ENCODE results near the gene TBPL2. TPM values are rescaled to one million over a fixed set of nuclear protein-coding genes. Genes with fewer than 3 reads are reported as not detected.
A peak's percentile ranks its signal among the peaks of the same experiment; 100 is the strongest.

TBPL2 gene
- total RNA-seq, 1 donor from 2014 or later, result not detected

DNA sequence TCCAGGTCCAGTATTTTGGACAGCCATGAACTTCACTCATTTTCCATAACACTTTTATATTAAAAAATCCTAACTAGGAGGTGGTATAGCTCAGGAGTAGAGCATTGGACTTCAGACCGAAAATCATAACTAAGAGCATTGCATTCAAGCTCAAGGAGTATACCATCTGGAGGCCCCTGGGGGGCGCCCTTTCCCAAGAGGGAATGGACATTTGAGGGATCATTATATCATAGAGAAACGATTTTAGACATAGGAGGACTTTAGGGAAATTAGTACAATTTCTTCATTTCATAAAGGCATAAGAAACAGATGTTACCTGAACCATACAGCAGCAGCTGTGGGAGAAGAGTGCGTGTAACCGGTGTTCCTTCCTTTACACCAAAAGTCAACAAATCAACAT is 23.6 kb downstream of the TBPL2 start:
- Histone ChIP-seq H3K36me3 (no peaks in the 10 kb centered on the region), H3K27me3 (ENCODE audit: low read depth) (no peaks in the 10 kb centered on the region), H3K27ac (no peak overlapping the region), H3K4me3 (no peak overlapping the region), H3K9me3 (no peaks in the 10 kb centered on the region), H3K4me1 (peaks cover 4% of the 10 kb centered on the region)
- DNase-seq (no peak), ATAC-seq (no peak)
- TF ChIP-seq, protein P1, sequence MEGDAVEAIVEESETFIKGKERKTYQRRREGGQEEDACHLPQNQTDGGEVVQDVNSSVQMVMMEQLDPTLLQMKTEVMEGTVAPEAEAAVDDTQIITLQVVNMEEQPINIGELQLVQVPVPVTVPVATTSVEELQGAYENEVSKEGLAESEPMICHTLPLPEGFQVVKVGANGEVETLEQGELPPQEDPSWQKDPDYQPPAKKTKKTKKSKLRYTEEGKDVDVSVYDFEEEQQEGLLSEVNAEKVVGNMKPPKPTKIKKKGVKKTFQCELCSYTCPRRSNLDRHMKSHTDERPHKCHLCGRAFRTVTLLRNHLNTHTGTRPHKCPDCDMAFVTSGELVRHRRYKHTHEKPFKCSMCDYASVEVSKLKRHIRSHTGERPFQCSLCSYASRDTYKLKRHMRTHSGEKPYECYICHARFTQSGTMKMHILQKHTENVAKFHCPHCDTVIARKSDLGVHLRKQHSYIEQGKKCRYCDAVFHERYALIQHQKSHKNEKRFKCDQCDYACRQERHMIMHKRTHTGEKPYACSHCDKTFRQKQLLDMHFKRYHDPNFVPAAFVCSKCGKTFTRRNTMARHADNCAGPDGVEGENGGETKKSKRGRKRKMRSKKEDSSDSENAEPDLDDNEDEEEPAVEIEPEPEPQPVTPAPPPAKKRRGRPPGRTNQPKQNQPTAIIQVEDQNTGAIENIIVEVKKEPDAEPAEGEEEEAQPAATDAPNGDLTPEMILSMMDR (IDR thresholded peaks at IDR 0.05), result peak; percentile 25
- intact Hi-C loops (cut with DNase I), result no loop called here

DNA sequence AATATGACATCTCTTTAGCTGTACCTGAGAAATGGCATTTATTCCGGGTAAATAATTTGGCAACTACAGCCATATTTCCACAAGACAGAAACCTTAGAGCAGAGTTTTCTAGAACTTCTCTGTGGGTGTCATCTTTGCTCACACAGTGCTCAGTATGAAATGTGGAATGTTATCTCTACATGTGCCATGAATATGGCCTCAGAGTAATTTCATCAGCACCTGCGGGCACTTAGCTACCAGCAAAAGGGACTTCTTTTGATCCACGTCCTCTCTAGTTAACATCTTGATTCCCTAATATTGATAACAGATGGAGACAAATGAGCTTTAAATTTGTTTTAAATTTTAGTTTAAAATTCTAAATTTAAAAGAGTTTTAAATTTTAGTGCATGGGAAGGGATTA is 25.9 kb downstream of the TBPL2 start:
- intact Hi-C loops (cut with DNase I), result no loop called here
- H3K4me3 ChIP-seq, result no peak overlapping the region
- DNase-seq, result no peak
- H3K27ac ChIP-seq, result no peak overlapping the region
- H3K36me3 ChIP-seq, result no peaks in the 10 kb centered on the region
- TF ChIP-seq, protein P1 (IDR thresholded peaks at IDR 0.05), result no peak
- H3K4me1 ChIP-seq, result peaks cover 22% of the 10 kb centered on the region
- no peaks in the 10 kb centered on the region for H3K27me3 ChIP-seq (ENCODE audit: low read depth)
- H3K9me3 ChIP-seq, result no peaks in the 10 kb centered on the region
- ATAC-seq, result no peak

DNA sequence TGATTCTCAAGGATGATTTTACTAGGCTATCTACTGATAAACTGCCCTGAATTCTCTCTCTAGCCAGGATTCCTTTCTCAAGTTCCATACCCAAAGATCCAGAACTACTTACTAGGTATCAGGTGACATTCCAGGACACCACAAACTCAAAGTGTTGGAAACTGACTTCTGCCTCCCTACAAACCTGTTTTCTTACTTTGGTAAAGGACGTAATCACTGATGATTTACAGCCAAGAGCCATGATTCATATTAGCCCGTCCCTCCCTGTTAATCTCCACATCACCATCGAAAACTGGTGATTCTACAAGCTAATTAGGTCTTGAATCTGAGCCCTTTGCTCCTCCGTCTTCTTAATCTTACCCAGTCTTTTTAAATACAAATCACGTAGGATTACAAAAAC is 27.7 kb downstream of the TBPL2 start:
- Histone ChIP-seq H3K4me3 (peak overlapping the region; percentile 99), H3K9me3 (no peaks in the 10 kb centered on the region), H3K36me3 (peaks cover 9% of the 10 kb centered on the region), H3K27me3 (ENCODE audit: low read depth) (no peaks in the 10 kb centered on the region), H3K4me1 (peaks cover 24% of the 10 kb centered on the region), H3K27ac (no peak overlapping the region)
- TF ChIP-seq, protein P1 (IDR thresholded peaks at IDR 0.05), result no peak
- DNase-seq (no peak), ATAC-seq (no peak)
- intact Hi-C loops (cut with DNase I), result no loop called here

DNA sequence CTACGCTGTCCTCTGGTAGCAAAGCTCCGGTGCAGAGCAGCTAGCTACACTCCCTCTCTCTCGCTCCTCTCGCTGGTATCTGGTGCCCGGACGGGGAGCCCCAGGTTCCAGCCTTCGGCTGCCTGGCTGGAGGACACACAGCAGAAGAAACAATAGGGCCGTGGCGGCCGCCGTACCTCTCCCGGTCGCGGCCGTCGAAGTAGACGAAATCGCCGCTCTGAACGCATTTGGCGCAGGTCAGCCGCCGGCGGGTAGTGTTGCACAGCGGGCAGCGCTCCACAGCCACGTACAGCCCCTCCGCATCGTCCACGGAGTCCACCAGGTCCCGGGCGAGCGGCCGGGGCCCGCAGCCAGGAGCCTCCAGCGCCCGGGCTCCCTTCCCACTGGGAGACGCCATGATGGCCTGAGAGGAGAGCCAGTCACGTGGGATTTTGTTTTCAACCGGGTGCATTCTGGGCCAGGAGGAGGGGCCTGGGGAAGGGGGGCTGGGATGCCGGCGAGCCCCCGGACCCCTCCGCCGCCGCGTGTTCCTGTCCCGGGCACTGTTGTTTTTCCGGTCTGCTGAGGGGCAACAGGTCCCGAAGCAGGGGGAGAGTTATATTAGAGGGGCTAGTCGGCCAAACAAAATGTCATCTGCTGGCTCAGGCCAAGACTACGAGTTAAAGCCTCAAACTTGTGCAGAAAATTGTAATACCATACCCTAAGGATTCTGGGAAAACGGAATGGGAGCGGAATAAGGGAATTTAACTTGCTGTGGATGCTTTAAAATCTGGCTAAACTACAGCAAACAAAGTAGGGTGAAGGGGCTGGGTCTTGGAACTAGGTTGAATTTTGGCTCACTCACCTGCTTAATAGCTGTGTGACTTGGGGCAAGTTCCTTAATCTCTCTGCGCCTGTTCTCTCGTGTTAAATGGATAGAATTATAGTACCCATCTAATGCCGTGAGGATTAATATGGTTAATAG is 28.7 kb downstream of the TBPL2 start, which contains the start of gene ATG14:
Gene ATG14 (minus strand): TSS at position 405 of the 964 bp plus-strand sequence. CDS start 8 bp downstream, at position 397.
- TF ChIP-seq, protein P1 (IDR thresholded peaks at IDR 0.05), result no peak
- Histone ChIP-seq H3K27me3 (ENCODE audit: low read depth) (no peaks in the 10 kb centered on the region), H3K4me3 (peak within 1 kb of the TSS; percentile 99), H3K9me3 (no peaks in the 10 kb centered on the region), H3K36me3 (peaks cover 15% of the 10 kb centered on the region), H3K4me1 (peaks cover 24% of the 10 kb centered on the region), H3K27ac (peak within 1 kb of the TSS; percentile 86)
- DNase-seq (peak; percentile 88), ATAC-seq (peak; percentile 99 to 100)
- intact Hi-C loops (cut with DNase I), result no loop called here

DNA sequence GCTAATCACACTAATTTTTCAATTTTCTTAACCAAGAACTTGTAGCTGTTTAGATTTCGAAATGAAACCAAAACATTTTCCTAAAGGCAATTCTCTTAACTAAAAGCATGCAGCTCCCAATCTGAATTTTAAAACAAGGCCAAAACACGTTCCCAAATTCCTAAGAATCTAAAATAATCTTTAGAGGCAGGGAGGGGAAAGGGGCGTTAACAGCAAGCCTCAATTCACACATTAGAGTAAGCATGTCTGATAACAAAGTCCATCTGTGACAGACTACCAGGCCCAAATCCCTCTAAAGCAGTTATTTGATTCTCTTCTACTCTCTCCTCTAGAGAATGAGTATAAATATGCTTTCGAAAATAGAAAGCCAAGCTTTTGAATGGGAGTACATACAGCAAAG is 29.5 kb downstream of the TBPL2 start:
- no peak for ATAC-seq
- Histone ChIP-seq H3K4me1 (peaks cover 24% of the 10 kb centered on the region), H3K9me3 (no peaks in the 10 kb centered on the region), H3K36me3 (peaks cover 15% of the 10 kb centered on the region), H3K27me3 (ENCODE audit: low read depth) (no peaks in the 10 kb centered on the region), H3K27ac (peak overlapping the region; percentile 86), H3K4me3 (peak overlapping the region; percentile 99)
- TF ChIP-seq, protein P1 (IDR thresholded peaks at IDR 0.05), result no peak
- no peak for DNase-seq
- intact Hi-C loops (cut with DNase I), result no loop called here
